ENCODE measurements around the gene DIS3L.
A peak's percentile ranks its signal among the peaks of the same experiment; 100 is the strongest.
"Not testable (repeated sequence)": the region's sequence is repeated elsewhere in the genome, so short reads cannot be mapped to it uniquely, and the experiment has no call there.

The DIS3L gene

DNA sequence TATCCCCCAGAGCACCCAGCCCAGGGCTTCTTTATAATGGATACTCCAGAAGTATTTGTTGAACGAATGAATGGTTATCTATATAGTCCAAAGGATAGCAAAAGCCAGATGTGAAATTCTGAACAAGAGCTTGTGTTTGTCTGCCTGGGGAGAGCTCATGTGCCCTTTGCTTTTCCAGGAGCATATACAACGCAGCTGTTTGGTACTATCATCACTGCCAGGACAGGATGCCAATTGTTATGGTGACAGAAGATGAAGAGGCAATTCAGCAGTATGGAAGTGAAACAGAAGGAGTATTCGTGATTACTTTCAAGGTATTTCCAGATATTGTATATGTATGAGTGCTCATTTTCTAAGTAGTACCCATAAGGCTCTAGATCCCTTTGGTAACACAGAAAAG, 15.2 kb downstream of the DIS3L start:
- DNase-seq (ENCODE audit: low read depth in 2 of 3, low spot score in 1 of 3): no peak

DNA sequence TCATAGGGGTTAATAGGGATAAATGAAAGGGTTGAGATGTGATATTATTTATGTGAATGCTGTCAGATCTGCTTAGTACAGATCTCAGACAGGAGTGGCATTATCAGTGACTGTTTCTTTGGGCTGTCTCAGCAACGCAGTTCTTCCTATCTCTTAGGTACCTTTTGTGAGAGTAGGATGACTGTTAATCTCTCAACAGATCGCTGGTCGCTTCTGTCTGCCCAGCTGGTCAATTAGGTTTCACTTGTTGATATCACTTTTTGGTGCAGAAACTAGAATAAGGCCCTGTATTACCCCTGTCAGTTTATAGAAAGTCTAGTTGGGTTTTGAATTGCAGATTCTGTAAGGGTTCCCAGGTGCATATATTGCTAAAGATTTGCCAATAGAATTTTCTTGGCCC, 16.5 kb downstream of the DIS3L start:
- DNase-seq (ENCODE audit: low read depth in 2 of 3, low spot score in 1 of 3): no peak

DNA sequence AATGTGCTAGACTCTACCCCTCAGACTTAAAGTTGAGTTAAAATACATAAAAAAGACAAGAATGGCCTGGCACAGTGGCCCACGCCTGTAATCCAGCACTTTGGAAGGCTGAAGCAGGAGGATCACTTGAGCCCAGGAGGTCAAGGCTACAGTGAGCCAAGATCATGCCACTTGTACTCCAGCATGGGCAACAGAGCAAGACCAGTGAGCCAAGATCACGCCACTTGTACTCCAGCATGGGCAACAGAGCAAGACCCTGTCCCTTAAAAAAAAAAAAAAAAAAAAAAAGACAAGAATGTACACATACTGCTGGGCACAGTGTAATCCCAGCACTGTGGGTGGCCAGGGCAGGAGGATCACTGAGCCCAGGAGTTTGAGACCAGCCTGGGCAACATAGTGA, 17.4 kb downstream of the DIS3L start:
- DNase-seq (ENCODE audit: low read depth in 2 of 3, low spot score in 1 of 3): no peak

DNA sequence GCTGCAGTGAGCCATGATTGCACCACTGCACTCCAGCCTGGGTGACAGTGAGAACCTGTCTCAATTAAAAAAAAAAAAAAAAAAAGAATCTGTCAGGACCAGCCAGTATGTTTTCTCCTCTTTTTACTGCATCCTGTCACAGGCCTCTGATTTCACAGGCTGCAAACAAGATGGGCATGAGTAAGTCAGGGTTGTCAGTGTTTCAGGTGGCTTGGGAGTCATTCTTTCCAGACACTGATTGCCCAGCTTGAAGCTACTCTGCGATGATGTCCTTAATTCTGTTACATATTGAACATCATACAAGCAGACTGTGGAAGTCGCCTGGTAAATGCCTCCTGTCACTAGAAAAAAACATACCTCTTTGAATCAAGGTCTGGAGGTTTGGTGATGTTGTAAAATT, 18.8 kb downstream of the DIS3L start:
- no peak for DNase-seq (ENCODE audit: low read depth in 2 of 3, low spot score in 1 of 3)

DNA sequence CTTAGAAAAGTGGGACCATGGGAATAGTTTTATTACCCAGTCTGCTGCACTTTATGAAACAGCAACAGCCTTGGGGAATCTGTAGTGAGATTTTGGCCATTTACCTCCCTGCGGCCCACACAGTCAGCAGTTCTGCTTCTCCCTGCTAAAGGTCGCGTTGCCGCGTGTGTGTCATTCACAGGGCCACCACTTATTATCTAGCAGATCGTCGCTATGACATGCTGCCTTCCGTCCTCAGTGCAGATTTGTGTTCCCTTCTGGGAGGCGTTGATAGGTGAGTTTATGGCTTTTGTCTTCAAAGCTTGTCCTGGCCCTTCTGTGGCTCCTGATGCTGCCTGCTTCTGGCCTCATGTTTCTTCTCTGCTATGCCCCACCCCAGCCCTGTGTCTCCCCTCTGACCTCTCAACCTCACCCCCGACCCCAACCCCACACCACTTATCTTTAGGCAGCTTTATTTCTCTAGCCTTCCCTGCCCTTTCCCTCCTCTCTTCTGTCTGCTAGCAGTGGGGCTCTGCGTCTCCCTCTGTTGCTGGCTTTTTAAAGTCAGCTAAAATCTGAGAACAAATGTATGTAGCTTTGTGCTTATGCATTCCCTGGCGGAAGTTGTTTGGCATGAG, 30.1 kb downstream of the DIS3L start:
- no peak for DNase-seq (ENCODE audit: low read depth in 2 of 3, low spot score in 1 of 3)

DNA sequence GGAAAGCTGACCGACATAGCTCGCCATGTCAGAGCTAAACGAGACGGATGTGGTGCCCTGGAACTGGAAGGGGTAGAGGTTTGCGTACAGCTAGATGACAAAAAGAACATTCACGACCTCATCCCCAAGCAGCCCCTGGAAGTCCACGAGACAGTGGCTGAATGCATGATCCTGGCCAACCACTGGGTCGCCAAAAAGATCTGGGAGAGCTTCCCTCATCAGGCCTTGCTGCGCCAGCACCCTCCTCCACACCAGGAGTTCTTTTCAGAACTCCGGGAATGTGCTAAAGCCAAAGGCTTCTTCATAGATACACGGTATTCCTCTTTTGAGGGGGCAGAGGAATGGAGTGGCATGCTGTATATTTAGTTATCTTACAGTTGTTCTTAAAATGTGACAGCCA, 32.7 kb downstream of the DIS3L start:
- no peak for DNase-seq (ENCODE audit: low read depth in 2 of 3, low spot score in 1 of 3)

DNA sequence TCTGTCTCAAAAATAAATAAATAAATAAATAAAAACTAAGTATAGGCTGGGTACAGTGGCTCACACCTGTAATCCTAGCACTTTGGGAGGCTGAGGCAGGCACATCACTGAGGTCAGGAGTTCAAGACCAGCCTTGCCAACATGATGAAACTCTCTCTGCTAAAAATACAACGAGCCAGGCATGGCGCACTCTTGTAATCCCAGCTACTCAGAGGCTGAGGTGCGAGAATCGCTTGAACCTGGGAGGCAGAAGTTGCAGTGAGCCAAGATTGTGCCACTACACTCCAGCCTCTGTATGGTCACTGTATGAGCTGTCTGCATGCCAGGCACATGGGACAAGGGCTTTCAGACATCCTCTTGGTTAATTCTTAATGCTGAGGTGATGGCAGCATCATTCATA, 34.4 kb downstream of the DIS3L start:
- DNase-seq (ENCODE audit: low read depth in 2 of 3, low spot score in 1 of 3): no peak

DNA sequence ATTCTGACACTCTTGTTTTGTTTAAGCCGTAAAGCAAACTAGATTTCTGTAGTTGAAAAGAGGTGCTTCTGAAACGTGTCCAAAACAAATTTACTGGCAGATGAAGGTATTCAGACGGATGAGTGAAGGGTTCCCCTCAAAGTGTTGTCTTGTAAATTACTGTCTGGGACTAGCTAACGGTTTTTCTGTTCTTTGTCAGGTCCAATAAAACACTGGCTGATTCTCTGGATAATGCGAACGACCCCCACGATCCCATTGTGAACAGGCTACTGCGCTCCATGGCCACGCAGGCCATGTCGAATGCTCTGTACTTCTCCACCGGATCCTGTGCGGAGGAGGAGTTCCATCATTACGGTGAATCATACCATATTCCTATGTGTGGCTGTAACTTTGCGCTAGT, 35.4 kb downstream of the DIS3L start:
- no peak for DNase-seq (ENCODE audit: low read depth in 2 of 3, low spot score in 1 of 3)

DNA sequence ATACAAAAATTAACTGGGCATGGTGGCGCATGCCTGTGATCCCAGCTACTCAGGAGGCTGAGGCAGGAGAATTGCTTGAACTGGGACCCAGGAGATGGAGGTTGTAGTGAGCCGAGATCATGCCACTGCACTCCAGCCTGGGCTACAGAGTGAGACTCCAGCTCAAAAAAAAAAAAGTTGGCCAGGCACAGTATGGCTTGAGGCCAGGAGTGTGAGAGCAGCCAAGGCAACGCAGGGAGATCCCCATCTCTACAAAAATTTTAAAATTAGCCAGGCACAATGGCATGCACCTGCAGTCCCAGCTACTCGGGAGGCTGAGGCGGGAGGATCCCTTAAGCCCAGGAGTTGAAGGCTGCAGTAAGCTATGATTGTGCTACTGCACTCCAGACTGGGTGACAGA, 55.2 kb downstream of the DIS3L start:
- not testable (repeated sequence) for DNase-seq (ENCODE audit: low read depth in 2 of 3, low spot score in 1 of 3)

DNA sequence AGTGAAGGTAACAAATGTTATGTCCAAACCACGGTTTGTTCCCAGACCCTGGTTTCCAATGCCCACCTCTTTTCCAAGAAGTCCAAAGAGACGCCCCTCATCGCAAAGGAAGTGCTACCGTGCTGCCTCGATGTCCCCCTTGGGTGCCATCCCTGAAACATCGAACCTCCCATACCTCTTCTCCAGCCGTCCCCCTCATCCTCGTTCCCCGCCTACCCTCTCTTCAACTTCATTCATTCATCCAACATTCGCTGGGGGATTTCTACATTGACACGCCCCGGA, 62.6 kb downstream of the DIS3L start:
- peak in 1 of 3 donors; percentile 5 for DNase-seq (ENCODE audit: low read depth in 2 of 3, low spot score in 1 of 3)

DNA sequence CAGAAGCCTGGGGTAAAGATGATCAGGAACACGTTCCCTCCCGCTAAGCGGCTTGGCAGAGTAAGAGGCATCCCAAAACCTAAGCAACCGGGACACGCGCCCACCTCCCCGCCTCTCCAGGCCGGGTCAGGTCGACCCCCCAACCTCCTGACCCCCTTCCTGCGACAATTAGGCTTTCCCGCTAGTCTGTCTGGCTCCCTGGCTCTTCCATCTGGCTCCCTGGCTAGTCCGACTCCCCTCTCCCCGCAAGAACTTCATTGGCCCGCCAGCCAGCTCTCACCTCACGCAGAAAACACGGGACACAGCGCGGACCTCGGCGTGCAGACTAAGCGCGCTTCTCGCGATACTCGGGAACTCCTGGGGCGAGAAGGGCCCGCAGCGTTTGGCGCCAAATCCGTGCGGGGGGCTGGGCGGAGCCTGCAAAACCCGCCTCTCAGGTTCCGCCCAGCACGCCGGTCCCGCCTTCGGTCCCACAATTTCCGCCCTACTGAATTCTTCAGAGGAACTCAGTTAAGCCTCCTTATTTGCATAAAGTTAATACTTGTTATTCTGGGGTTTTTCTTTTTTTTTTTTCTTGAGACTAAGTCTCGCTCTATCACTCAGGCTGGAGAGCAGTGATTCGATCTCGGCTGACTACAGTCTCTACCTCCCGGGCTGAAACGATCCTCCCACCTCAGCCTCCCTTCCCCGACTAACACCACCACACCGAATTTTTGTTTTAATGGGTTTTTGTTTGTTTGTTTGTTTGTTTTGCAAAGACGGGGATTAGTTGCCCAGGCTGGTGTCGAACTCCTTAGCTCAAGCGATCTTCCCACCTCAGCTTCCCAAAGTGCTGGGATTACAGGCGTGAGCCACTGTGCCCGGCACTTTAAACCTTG, 63.2 kb downstream of the DIS3L start, which contains the start of gene TIPIN:
TIPIN (minus strand) TSS at position 327 of the 878 bp plus-strand sequence. CDS start 3,738 bp downstream, outside the sequence.
- DNase-seq (ENCODE audit: low read depth in 2 of 3, low spot score in 1 of 3): peak; percentile 95 to 98 (median 98)

DNA sequence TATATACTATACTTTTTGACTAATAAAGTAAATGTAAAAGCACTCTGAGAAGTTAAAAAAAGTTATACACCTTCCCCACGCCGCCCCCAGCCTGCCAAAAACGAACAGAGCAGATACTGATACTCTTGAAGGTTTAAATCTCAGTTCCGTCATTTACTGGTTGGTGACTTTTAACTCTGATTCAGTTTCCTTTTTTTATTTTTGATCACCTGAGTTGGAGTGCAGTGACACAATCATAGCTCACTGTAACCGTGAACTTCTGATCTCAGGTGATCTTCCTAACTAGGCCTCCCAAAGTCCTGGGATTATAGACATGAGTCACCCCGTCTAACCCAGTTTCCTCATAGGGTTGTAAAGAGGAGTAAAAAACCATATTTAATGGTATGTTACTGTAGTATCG, 66.4 kb downstream of the DIS3L start:
- DNase-seq (ENCODE audit: low read depth in 2 of 3, low spot score in 1 of 3): no peak

DNA sequence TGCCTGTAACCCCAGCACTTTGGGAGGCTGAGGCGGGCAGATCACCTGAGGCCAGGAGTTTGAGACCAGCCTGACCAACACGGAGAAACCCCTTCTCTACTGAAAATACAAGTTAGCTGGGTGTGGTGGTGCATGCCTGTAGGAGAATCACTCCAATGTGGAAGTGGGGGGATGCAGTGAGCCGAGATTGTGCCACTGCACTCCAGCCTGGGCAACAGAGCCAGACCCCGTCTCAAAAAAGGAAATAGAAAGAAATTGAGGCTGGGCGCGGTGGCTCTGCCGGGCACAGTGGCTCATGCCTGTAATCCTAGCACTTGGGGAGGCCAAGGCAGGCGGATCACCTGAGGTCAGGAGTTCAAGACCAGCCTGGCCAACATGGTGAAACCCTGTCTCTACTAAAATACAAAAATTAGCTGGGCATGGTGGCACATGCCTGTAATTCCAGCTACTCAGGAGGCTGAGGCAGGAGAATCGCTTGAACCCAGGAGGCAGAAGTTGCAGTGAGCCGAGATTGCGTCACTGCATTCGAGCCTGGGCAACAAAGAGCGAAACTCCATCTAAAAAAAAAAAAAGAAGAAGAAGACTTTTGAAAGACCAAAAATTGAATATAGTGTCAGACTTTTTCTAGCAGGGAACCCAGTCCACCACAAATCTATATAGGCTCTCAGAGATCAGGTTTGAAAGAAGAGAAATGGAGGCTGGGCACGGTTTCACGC, 68.5 kb downstream of the DIS3L start:
- DNase-seq (ENCODE audit: low read depth in 2 of 3, low spot score in 1 of 3): not testable (repeated sequence)

DNA sequence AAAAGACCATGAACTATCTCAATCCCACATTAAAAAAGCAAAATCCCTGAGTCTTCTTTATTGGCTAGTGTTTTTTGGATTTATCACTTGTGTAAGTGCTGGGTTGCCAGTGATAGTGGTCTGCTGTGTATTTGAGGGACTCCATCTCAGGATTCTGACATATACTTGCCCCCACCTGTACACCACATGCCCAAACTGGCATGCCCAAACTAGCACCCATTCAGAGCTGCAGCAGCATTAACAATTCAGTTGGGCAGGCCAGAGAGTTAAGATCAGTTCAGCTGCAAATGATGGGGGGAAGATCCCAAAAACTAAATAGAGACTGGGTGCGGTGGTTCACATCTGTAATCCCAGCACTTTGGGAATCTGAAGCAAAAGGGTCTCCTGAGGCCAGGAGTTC, 69.4 kb downstream of the DIS3L start:
- no peak for DNase-seq (ENCODE audit: low read depth in 2 of 3, low spot score in 1 of 3)

DNA sequence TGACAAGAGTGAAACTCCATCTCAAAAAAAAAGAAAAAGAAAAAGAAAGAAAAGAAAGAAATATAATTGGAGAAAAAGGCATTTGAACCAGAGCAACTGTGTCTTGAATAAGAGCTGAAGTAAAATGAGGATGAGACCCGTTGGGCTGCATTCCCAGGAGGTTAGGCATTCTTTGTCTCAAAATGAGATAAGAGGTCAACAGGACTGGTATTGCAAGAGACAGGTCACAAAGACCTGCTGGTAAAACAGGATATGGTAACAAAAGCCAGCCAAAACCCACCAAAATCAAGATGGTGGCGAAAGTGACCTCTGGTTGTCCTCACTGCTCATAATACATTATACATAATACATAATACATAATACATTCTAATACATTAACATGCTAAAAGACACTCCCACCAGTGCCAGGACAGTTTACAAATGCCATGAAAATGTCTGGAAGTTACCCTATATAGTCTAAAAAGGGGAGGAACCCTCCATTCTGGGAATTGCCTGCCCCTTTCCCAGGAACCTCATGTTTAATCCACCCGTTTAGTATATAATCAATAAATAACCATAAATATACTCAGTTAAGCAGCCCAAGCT, 71.7 kb downstream of the DIS3L start:
- no peak for DNase-seq (ENCODE audit: low read depth in 2 of 3, low spot score in 1 of 3)

DNA sequence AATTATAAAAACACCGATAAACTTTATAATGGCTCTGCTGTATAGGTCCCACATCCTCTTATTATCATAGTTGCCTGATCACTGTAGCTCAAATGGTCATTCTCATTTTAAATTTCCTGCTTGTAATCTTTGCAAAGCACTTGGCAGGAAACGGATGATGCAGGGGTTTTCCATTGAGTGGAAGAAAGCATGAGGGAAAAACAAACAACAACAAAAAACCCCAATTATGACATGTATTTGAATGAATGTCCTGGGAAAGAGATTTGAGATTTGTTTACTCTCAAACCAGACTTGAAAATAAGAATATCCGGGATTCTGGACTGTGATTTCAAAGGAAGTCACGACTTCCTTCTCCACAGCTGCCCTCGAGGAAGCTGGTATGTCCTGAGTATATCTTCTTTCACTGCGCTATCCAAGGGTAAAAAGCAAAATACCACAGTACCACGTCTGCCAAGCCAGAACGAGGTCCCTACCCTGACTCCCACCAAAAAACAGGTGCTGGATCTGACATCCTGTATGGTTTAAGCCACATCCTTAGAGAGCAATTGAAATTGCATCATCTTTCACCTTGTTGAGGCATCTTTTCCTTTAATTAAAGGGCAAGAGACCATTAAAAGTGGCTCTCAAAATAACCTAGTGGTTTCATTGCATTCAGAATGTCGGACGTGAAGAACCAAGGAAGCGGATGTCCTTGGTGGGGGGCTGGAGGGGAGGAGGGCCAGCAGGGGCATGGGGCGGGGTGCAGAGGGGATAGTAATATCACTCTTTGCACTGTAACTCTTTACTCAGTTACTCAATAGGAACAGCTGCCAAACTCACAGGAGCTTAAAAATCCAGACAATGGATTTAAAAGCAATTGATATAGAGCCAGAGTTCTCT, 76.6 kb downstream of the DIS3L start:
- DNase-seq (ENCODE audit: low read depth in 2 of 3, low spot score in 1 of 3): no peak

DNA sequence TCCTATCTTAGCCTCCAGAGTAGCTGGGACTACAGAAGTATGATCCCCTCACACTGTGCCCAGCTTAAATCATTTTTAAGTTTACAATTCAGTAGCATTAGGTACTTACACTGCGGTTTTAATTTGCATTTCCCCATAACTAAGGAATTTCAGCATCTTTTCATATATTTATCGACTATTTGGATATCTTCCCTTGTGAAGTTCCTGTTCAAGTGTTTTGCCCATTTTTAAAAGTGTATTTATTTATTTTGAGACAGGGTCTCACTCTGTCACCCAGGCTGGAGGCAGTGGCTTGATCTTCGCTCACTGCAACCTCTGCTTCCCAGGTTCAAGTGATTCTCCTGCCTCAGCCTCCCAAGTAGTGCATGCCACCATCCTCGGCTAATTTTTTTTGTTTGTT, 80.8 kb downstream of the DIS3L start:
- no peak for DNase-seq (ENCODE audit: low read depth in 2 of 3, low spot score in 1 of 3)

DNA sequence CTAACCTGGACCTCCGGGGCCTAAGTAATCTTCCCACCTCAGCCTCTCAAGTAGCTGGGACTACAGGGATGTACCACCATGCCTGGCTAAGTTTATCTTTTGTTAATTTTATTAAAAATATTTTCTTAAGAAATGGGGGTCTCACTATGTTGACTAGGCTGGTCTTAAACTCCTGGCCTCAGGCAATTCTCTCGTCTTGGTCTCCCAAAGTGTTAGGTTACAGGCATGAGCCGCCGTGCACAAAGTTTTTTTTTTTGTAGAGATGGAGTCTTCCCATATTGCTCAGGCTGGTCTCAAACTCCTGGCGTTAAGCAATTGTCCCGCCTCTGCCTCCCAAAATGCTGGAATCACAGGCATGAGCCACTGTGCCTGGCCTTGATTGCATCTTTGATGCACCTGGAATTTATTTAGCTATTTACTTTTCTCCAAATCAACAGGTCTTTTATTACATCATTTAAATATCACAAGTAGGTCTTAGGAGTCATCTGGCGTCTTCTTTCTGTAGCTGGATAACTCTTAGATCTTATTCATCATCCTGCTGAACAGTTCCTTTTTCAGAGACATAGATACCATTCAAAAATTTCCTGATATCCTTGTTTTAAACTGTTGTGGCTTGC, 85.6 kb downstream of the DIS3L start:
- DNase-seq (ENCODE audit: low read depth in 2 of 3, low spot score in 1 of 3): no peak

DNA sequence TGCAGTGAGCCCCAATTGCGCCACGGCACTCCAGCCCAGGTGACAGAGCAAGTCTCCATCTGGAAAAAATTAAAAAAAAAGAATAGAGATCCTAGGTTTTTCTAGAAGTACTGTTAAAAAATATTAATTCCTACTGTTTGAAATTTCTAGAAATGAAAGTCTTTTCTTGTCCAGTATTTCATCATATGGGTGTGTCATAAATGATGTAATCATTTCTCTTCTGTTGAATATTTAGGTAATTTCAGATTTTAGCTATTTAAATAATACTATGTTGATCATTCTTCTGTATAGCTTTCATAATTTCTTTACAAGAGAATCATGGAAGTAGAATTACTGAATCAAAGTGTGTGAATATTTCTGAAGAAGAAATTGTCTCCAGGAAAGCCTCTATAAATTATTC, 88.0 kb downstream of the DIS3L start:
- DNase-seq (ENCODE audit: low read depth in 2 of 3, low spot score in 1 of 3): not testable (repeated sequence)

Measured in stimulated activated CD4-positive, alpha-beta T cell treated with anti-CD3 and anti-CD28 coated beads, Interleukin-12 subunit alpha, Interleukin-12 subunit beta, amount 100 ng/mL, for 48 hours (primary cell).